Measurements from ENCODE around the gene PTDSS2. TPM values are rescaled to one million over a fixed set of nuclear protein-coding genes. Genes with fewer than 3 reads are reported as not detected.

PTDSS2 gene
- total RNA-seq, 2 donors from 2014 or later, result 55.2 to 56.1 TPM

DNA sequence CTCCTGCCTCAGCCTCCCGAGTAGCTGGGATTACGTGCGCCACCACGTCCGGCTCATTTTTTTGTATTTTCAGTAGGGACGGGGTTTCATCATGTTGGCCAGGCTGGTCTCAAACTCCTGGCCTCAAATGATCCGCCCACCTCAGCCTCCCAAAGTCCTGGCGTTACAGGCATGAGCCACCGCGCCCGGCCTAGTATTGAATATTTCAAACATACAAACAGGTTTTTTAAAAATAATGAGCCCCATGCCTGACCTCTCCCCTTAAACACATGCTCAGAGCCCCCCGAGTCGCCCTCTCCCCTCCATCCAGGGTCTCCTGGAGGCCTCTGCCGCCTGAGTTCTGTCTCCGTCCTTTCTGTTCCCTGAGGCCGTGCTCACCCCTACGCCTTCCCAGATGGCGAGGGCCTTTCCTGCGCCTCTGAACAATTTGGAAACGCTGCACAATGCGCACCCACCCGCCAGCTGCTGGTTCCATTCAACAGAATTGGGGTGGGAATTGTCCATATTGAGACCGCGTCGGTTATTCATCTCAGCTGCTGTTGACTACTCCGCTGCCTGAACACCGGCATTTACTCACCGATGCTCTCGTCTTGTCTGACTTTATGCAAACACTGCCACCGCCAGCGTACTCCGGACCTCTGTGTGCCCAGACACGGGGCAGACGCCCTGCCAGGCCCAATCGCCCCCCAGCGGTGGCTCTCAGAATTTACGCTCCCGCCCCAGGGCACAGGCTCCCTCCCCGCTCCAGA is 70.5 kb downstream of the PTDSS2 start:
- Mint-ChIP-seq H3K9me3 (peaks cover 40% of the 10 kb centered on the region), H3K27me3 (ENCODE audit: insufficient read depth) (peaks cover 4% of the 10 kb centered on the region), H3K4me1 (no peaks in the 10 kb centered on the region), H3K27ac (no peak overlapping the region), H3K36me3 (ENCODE audit: low read depth) (peaks cover 16% of the 10 kb centered on the region), H3K4me3 (no peak overlapping the region)
- peaks cover 15% of the 10 kb centered on the region for H3K9me3 ChIP-seq (ENCODE audit: control insufficient read depth, low read length)
- no peaks in the 10 kb centered on the region for H3K36me3 ChIP-seq (ENCODE audit: control insufficient read depth, insufficient read depth, low read length)
- 92 to 96% methylated on average over 35 to 39 of the region's 39 CpGs for WGBS, 2 experiments (ENCODE audit: insufficient coverage in 1 of 2, insufficient read length in 1 of 2)
- H3K4me1 ChIP-seq (ENCODE audit: control insufficient read depth, insufficient read depth, low read length), result no peaks in the 10 kb centered on the region
- H3K27ac ChIP-seq (ENCODE audit: low read depth, low read length), result no peak overlapping the region
- no peak overlapping the region for H3K4me3 ChIP-seq (ENCODE audit: low read length)
- TF ChIP-seq, protein P1, sequence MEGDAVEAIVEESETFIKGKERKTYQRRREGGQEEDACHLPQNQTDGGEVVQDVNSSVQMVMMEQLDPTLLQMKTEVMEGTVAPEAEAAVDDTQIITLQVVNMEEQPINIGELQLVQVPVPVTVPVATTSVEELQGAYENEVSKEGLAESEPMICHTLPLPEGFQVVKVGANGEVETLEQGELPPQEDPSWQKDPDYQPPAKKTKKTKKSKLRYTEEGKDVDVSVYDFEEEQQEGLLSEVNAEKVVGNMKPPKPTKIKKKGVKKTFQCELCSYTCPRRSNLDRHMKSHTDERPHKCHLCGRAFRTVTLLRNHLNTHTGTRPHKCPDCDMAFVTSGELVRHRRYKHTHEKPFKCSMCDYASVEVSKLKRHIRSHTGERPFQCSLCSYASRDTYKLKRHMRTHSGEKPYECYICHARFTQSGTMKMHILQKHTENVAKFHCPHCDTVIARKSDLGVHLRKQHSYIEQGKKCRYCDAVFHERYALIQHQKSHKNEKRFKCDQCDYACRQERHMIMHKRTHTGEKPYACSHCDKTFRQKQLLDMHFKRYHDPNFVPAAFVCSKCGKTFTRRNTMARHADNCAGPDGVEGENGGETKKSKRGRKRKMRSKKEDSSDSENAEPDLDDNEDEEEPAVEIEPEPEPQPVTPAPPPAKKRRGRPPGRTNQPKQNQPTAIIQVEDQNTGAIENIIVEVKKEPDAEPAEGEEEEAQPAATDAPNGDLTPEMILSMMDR (conservative IDR thresholded peaks at IDR 0.05), result peak; percentile 52
- H3K9ac ChIP-seq (ENCODE audit: extremely low read depth, low read length, poor library complexity, severe bottlenecking), result no peak overlapping the region
- no peak for DNase-seq
- no peaks in the 10 kb centered on the region for H3K27me3 ChIP-seq (ENCODE audit: control insufficient read depth, insufficient read depth, low read length, poor library complexity, severe bottlenecking)

DNA sequence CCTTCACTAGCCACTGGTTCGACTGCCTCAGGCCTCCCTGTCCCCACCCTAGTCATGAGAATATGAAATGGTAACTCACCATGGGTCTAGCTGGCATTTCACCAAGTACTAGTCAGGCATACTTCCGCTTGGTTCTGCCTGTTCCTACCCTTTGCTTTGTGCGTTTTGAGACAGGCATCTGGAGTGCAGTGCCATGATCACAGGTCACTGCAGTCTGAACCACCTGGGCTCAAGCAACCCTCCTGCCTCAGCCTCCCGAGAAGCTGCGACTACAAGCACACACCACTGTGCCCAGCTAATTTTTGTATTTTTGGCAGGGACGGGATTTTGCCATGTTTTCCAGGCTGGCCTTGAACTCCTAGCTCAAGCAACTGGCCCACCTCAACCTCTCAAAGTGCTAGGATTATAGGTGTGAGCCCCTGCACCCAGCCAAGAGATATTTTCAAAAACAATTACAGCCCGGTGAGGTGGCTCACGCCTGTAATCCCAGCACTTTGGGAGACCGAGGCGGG is 71.2 kb downstream of the PTDSS2 start:
- H3K9me3 Mint-ChIP-seq, result peaks cover 35% of the 10 kb centered on the region
- Histone ChIP-seq H3K27ac (ENCODE audit: low read depth, low read length) (no peak overlapping the region), H3K4me3 (ENCODE audit: low read length) (no peak overlapping the region), H3K27me3 (ENCODE audit: control insufficient read depth, insufficient read depth, low read length, poor library complexity, severe bottlenecking) (no peaks in the 10 kb centered on the region), H3K4me1 (ENCODE audit: control insufficient read depth, insufficient read depth, low read length) (no peaks in the 10 kb centered on the region), H3K36me3 (ENCODE audit: control insufficient read depth, insufficient read depth, low read length) (no peaks in the 10 kb centered on the region), H3K9ac (ENCODE audit: extremely low read depth, low read length, poor library complexity, severe bottlenecking) (no peak overlapping the region), H3K9me3 (ENCODE audit: control insufficient read depth, low read length) (peaks cover 11% of the 10 kb centered on the region)
- H3K27ac Mint-ChIP-seq, result no peak overlapping the region
- TF ChIP-seq, protein P1 (conservative IDR thresholded peaks at IDR 0.05), result no peak
- no peaks in the 10 kb centered on the region for H3K4me1 Mint-ChIP-seq
- DNase-seq, result no peak
- 91 to 98% methylated on average over 7 to 10 of the region's 10 CpGs for WGBS, 2 experiments (ENCODE audit: insufficient coverage in 1 of 2, insufficient read length in 1 of 2)
- peaks cover 4% of the 10 kb centered on the region for H3K27me3 Mint-ChIP-seq (ENCODE audit: insufficient read depth)
- H3K36me3 Mint-ChIP-seq (ENCODE audit: low read depth), result peaks cover 11% of the 10 kb centered on the region
- no peak overlapping the region for H3K4me3 Mint-ChIP-seq

DNA sequence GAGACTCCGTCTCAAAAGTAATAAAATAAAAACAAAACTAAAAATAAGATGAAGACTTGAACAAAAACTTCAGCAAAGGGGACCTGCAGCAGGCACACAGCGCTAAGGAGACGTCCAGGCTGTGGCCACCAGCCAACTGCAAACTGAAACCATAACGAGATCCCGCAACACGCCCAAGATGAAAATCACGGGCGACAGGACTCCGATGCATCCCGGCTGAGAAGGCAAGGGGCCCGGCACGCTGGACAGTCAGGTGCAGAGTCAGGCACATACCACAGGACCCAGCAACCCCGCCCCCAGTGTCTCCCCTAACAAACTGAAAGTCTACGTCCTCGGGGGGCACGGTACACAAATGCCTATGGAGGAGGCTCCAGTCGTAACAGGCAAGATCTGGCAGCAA is 76.1 kb downstream of the PTDSS2 start:
- no peaks in the 10 kb centered on the region for H3K36me3 Mint-ChIP-seq (ENCODE audit: low read depth)
- no peak overlapping the region for H3K9ac ChIP-seq (ENCODE audit: extremely low read depth, low read length, poor library complexity, severe bottlenecking)
- DNase-seq, result no peak
- no peak overlapping the region for H3K27ac Mint-ChIP-seq
- peaks cover 2% of the 10 kb centered on the region for H3K27me3 Mint-ChIP-seq (ENCODE audit: insufficient read depth)
- H3K4me1 Mint-ChIP-seq, result no peaks in the 10 kb centered on the region
- H3K27me3 ChIP-seq (ENCODE audit: control insufficient read depth, insufficient read depth, low read length, poor library complexity, severe bottlenecking), result no peaks in the 10 kb centered on the region
- no peaks in the 10 kb centered on the region for H3K36me3 ChIP-seq (ENCODE audit: control insufficient read depth, insufficient read depth, low read length)
- 90 to 91% methylated on average over 16 to 17 of the region's 17 CpGs for WGBS, 2 experiments (ENCODE audit: insufficient coverage in 1 of 2, insufficient read length in 1 of 2)
- no peak overlapping the region for H3K4me3 ChIP-seq (ENCODE audit: low read length)
- H3K4me3 Mint-ChIP-seq, result no peak overlapping the region
- TF ChIP-seq, protein P1 (conservative IDR thresholded peaks at IDR 0.05), result no peak
- H3K27ac ChIP-seq (ENCODE audit: low read depth, low read length), result no peak overlapping the region
- H3K9me3 Mint-ChIP-seq, result peaks cover 3% of the 10 kb centered on the region
- H3K4me1 ChIP-seq (ENCODE audit: control insufficient read depth, insufficient read depth, low read length), result no peaks in the 10 kb centered on the region
- no peaks in the 10 kb centered on the region for H3K9me3 ChIP-seq (ENCODE audit: control insufficient read depth, low read length)

Data from endodermal cell (in vitro differentiated cells).